SU-DHL-6 (cell line): ENCODE measurements around the gene KSR1.

Source experiments
- CTCF ChIP-seq: fragments of 200-600 bp; sonication (generic); IDR thresholded peaks from one replicate; pipeline ENCODE4 v1.5.1; 2017; ENCODE audit warnings: antibody characterized with exemption, mild to moderate bottlenecking, low read length, moderate library complexity; ENCODE audit not compliant: insufficient read depth, poor library complexity, severe bottlenecking
- EZH2phosphoT487 ChIP-seq: fragments of 200-600 bp; sonication (generic), shearing (Covaris generic); conservative IDR thresholded peaks from 2 replicates; pipeline ENCODE4 v1.6.1; 2018; ENCODE audit warnings: mild to moderate bottlenecking, antibody characterized with exemption, low read length, moderate library complexity, mixed read lengths

- TF ChIP-seq CTCF (no peak), EZH2phosphoT487 (no peak)
Observed at GRCh38 chr17:27540318-27541101, 84.3 kb downstream of the KSR1 start.
